GM12878 (cell line): ENCODE data around the gene ROR2. TPM values are rescaled to one million over a fixed set of nuclear protein-coding genes. Genes with fewer than 3 reads are reported as not detected.

Source experiments
- ATAC-seq: fragments of 200-7000 bp; cut with Tn5 transposase; 3 replicates; pipeline ENCODE4 v1.9.1; 2020; ENCODE audit warnings: mild to moderate bottlenecking, moderate library complexity
- BruUV-seq: library from RNA; stranded (reverse); fragments of 400-500 nt; replicated peaks from 2 replicates; lab custom pipeline; 2021; lab: Mats Ljungman, UMichigan
- CTCF ChIA-PET: fragments of 300-600 bp; sonication (Branson Sonifier 250); formaldehyde crosslinking; extraction: SDS; loops from one replicate; lab custom pipeline; 2021; ENCODE audit warnings: inconsistent platforms; lab: Yijun Ruan, JAX
- POLR2A ChIA-PET: fragments of 350-600 bp; formaldehyde crosslinking; extraction: SDS; loops from one replicate; lab custom pipeline; 2021; ENCODE audit warnings: inconsistent platforms; lab: Charles Lee
- RAD21 ChIA-PET: fragments of 300-600 bp; sonication (Branson Sonifier 250); formaldehyde crosslinking; loops from one replicate; lab custom pipeline; 2023; ENCODE audit warnings: antibody characterized with exemption; ENCODE audit not compliant: unreplicated experiment; lab: Charles Lee
- SMC1A ChIA-PET: fragments of 300-600 bp; sonication (Branson Sonifier 250); formaldehyde crosslinking; loops from one replicate; lab custom pipeline; 2023; ENCODE audit not compliant: unreplicated experiment, uncharacterized antibody; lab: Charles Lee
- DNase-seq: peaks from one replicate; pipeline ENCODE4 v3.0.0-alpha.2; 2011; ENCODE audit warnings: low read depth, low spot score
- FAIRE-seq: peaks from 3 replicates; lab custom pipeline; 2011; peaks lifted over from hg19 to GRCh38; lab: Jason Lieb, UNC
- H2AFZ ChIP-seq: 2 replicates; pipeline ENCODE4 v1.6.0; 2011; ENCODE audit warnings: low read depth, low read length, control low read depth; ENCODE audit not compliant: control insufficient read depth
- H3K27ac ChIP-seq: 2 replicates; pipeline ENCODE4 v1.5.1; 2011; ENCODE audit warnings: control low read depth; ENCODE audit not compliant: control insufficient read depth, insufficient read depth
- H3K27me3 ChIP-seq, 2 experiments: replicated peaks in 1 of 2; 2 replicates each; pipeline versions ENCODE4 v1.6.0 to v1.6.1; 2011; ENCODE audit warnings: low read length in 1 of 2; ENCODE audit not compliant: control insufficient read depth in 2 of 2, insufficient read depth in 2 of 2
- H3K36me3 ChIP-seq, 2 experiments: 2 replicates each; pipeline ENCODE4 v1.5.1; 2011; ENCODE audit warnings: low read length in 1 of 2; ENCODE audit not compliant: control insufficient read depth in 2 of 2, insufficient read depth in 2 of 2
- H3K4me1 ChIP-seq: 2 replicates; pipeline ENCODE4 v1.6.1; 2011; ENCODE audit warnings: mild to moderate bottlenecking, low read length, moderate library complexity, mixed read lengths; ENCODE audit not compliant: control insufficient read depth, insufficient read depth
- H3K4me2 ChIP-seq: 2 replicates; pipeline ENCODE4 v1.6.0; 2011; ENCODE audit warnings: control low read depth; ENCODE audit not compliant: control insufficient read depth, insufficient read depth
- H3K4me3 ChIP-seq: fragments of 200-600 bp; sonication (generic); 2 replicates; pipeline ENCODE4 v1.5.1; 2016
- H3K79me2 ChIP-seq: 2 replicates; pipeline ENCODE4 v1.6.0; 2011; ENCODE audit warnings: low read length; ENCODE audit not compliant: control insufficient read depth, insufficient read depth
- H3K9ac ChIP-seq: 2 replicates; pipeline ENCODE4 v1.8.0; 2011; ENCODE audit warnings: low read length, control low read depth, mixed read lengths; ENCODE audit not compliant: control insufficient read depth, insufficient read depth
- H3K9me3 ChIP-seq: replicated peaks from 3 replicates; pipeline ENCODE4 v1.5.1; 2011; ENCODE audit warnings: mild to moderate bottlenecking, low read length; ENCODE audit not compliant: control insufficient read depth, insufficient read depth
- H4K20me1 ChIP-seq: 2 replicates; pipeline ENCODE4 v1.6.0; 2011; ENCODE audit not compliant: control insufficient read depth, insufficient read depth
- MEF2B ChIP-seq: fragments of 450-650 bp; IDR thresholded peaks from 2 replicates; pipeline ENCODE4 v1.6.1; 2018; ENCODE audit warnings: mild to moderate bottlenecking, moderate library complexity; ENCODE audit not compliant: partially characterized antibody, poor library complexity, severe bottlenecking
- NBN ChIP-seq: fragments of 450-650 bp; IDR thresholded peaks from 2 replicates; pipeline ENCODE4 v1.6.1; 2016
- YY1 ChIP-seq: IDR thresholded peaks from 2 replicates; pipeline ENCODE4 v1.6.1; 2011; ENCODE audit warnings: low read depth, mild to moderate bottlenecking, low read length
- WGBS: methylation state at CpG from one replicate; pipeline ENCODE4 v1.1.6; 2016; ENCODE audit warnings: low lambda C conversion rate; ENCODE audit not compliant: insufficient replicate concordance, insufficient coverage; ENCODE audit errors: missing lambda C conversion rate; 5-methylcytosine and 5-hydroxymethylcytosine counted together
- in situ Hi-C: fragments of 300-500 bp; cut with MboI; formaldehyde crosslinking; loops from 9 replicates; pipeline ENCODE4 v1.14.3; 2018; ENCODE audit warnings: mixed read lengths
- intact Hi-C: fragments of 100-400 bp; cut with micrococcal nuclease; formaldehyde crosslinking; loops from one replicate; pipeline ENCODE4 v1.14.2; 2022; ENCODE audit not compliant: unreplicated experiment
- polyA plus RNA-seq, 11 experiments: library from polyadenylated mRNA; depleted of rRNA in 4 of 11; unstranded in 6 of 11; stranded (reverse) in 5 of 11; fragments of >200 nt; fragmentation: Nextera tagmentation in 4 of 11; fragmentation: Illumina TruSeq in 1 of 11; extraction: Ambion mirVana in 4 of 11; extraction: Trizol in 1 of 11; gene quantifications; 1 replicate in 1 of 11; 2 replicates in 10 of 11; pipeline versions ENCODE4 v1.2.1 to v1.2.3, GENCODE V29; 2011 to 2016; ENCODE audit warnings: inconsistent platforms in 2 of 11, missing spikeins in 2 of 11, low read depth in 1 of 11
- total RNA-seq, 4 experiments: library from RNA; depleted of rRNA in 3 of 4; stranded (reverse); fragments of >200 nt in 3 of 4; fragmentation: Illumina TruSeq in 1 of 4; extraction: Trizol in 1 of 4; gene quantifications; 2 replicates each; pipeline versions ENCODE4 v1.2.1 to v1.2.3, GENCODE V29; 2013 to 2021
- TF ChIP-seq, protein P1 (sequence below): IDR thresholded peaks from 2 replicates; pipeline ENCODE4 v1.6.1; 2011; ENCODE audit warnings: borderline replicate concordance, low read depth, mild to moderate bottlenecking, moderate library complexity, low read length; ENCODE audit not compliant: insufficient read depth, poor library complexity, severe bottlenecking

ROR2 gene
- total and polyA plus RNA-seq, 10 of the 15 experiments (the other 5 are each of a cell fraction or from before 2014, with no cell fraction given), result 0.03 to 0.05 TPM; not detected in 8

DNA sequence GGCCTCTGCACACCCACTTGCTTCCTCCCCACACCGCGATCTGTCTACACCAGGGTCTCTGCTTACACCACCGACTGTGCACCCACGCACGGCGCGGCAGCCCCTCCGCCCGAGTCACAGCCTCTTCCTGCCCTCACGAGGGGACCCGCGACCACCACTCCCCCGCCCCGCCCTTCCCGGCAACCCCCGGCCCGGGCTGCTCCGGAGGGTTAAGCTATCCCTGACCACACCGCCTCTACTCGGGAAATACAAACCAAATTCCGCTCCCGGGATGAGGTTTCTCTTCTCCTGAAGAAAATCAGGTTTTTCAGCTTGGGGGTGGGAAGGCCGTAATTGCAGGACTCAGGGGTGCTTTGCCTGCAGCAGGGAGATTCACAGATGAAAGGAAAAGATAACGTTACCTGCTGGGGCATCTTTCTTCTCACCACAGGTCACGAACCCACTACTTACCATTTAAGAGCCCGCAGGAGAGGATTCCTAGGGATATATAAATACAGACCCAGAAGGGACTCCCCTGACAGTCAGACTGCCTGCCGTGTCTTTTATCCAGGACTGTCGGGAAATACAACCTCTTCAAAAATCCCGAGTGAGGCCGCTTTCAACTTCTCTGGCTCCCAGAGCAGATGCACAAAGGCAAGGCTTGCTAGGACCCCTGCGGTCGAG, 63.5 kb downstream of the ROR2 start (continued):
- TF ChIP-seq YY1 (no peak), MEF2B (no peak)

DNA sequence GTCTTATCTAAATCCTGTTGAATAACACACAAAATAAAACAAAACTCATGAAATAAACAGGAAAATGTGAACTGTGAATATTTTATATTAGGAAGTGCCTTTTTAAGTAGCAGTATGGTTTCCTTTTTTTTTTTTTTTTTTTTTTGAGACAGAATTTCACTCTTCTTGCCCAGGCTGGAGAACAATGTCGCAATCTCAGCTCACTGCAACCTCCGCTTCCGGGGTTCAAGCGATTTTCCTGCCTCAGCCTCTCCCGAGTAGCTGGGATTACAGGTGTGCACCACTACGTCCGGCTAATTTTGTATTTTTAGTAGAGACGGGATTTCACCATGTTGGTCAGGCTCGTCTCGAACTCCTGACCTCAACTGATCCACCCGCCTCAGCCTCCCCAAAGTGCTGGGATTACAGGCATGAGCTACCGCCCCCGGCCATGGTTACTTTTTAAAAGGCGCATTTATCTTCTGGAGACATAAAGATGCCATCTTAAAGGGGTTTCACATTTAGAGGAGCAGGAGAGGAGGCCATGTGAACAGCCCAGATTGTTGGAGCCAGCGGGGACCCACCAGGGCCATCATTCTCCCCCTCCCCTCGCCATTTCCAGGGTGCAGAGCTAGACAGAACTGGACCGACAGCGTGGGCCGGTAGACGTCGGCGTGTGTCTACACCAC, 64.1 kb downstream of the ROR2 start:
- BruUV-seq, result no TSS peak

More for the DNA sequence above, 64.1 kb downstream of the ROR2 start:
- TF ChIP-seq, protein P1, sequence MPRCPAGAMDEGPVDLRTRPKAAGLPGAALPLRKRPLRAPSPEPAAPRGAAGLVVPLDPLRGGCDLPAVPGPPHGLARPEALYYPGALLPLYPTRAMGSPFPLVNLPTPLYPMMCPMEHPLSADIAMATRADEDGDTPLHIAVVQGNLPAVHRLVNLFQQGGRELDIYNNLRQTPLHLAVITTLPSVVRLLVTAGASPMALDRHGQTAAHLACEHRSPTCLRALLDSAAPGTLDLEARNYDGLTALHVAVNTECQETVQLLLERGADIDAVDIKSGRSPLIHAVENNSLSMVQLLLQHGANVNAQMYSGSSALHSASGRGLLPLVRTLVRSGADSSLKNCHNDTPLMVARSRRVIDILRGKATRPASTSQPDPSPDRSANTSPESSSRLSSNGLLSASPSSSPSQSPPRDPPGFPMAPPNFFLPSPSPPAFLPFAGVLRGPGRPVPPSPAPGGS, result no peak
- no peak for TF ChIP-seq NBN
- Histone ChIP-seq H3K4me2 (no peak overlapping the region), H3K4me1 (no peaks in the 10 kb centered on the region), H2AFZ (no peak overlapping the region), H3K9me3 (no peaks in the 10 kb centered on the region), H3K27ac (no peak overlapping the region), H3K79me2 (no peaks in the 10 kb centered on the region), H4K20me1 (no peaks in the 10 kb centered on the region), H3K27me3 (peaks cover 0 to 2% of the 10 kb centered on the region in 2 experiments; a peak in 3 of 4 replicates), H3K36me3 (no peaks in the 10 kb centered on the region), H3K9ac (no peak overlapping the region), H3K4me3 (no peak overlapping the region)
- SMC1A ChIA-PET, result no interaction called here
- POLR2A ChIA-PET, result no interaction called here
- in situ Hi-C loops (no loop called here), intact Hi-C loops (no loop called here)
- ATAC-seq, result no peak
- CTCF ChIA-PET, result no interaction called here
- WGBS, result 41% methylated on average over 17 of the region's 22 CpGs
- no peak for FAIRE-seq
- no peak for DNase-seq
- RAD21 ChIA-PET, result no interaction called here
